NCI-H2081 treated with DMSO at 0.1 percent for 48 hours (cell line): ENCODE results near the gene CFAP45.

Experiments used
- DNase-seq: peaks from one replicate; lab custom pipeline; 2025; lab: John Stamatoyannopoulos, UW

Gene CFAP45

DNA sequence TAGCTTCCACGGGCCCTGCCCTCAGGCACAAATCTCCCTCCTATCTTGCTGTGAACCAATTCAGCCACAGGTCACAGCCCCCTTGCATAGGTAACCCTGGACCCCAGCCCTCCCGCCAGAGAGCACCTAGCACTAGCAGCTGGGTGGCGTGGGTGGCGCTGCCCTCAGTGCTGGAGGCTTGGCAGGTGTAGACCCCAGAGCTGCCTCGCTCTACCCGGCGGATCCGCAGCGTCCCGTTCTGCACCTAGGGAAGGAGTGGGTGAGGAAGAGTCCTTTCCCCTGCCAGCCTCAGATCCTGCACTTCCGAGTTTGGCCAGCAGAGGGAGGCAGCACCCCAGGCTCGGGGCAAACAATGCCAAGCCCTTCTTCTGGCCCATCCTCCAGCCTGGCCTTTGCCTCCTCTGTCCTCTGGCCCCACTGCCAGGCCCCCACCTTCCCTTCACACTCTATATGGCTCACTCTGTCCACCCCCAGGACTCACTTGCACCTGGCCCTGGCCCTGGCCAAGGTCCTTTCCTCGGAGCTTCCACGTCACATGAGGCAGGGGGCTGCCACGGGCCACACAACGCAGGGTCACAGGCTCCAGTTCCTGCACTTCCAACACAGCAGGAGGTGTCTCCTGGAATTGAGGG lies 36.4 kb upstream of the CFAP45 start:
- no peak for DNase-seq

GRCh38 chr1:159935719-159936272 lies 35.8 kb upstream of the CFAP45 start:
- DNase-seq = no peak

- DNase-seq = no peak
These were observed 35.3 kb upstream of the CFAP45 start for GRCh38 chr1:159935305-159935704.

DNA sequence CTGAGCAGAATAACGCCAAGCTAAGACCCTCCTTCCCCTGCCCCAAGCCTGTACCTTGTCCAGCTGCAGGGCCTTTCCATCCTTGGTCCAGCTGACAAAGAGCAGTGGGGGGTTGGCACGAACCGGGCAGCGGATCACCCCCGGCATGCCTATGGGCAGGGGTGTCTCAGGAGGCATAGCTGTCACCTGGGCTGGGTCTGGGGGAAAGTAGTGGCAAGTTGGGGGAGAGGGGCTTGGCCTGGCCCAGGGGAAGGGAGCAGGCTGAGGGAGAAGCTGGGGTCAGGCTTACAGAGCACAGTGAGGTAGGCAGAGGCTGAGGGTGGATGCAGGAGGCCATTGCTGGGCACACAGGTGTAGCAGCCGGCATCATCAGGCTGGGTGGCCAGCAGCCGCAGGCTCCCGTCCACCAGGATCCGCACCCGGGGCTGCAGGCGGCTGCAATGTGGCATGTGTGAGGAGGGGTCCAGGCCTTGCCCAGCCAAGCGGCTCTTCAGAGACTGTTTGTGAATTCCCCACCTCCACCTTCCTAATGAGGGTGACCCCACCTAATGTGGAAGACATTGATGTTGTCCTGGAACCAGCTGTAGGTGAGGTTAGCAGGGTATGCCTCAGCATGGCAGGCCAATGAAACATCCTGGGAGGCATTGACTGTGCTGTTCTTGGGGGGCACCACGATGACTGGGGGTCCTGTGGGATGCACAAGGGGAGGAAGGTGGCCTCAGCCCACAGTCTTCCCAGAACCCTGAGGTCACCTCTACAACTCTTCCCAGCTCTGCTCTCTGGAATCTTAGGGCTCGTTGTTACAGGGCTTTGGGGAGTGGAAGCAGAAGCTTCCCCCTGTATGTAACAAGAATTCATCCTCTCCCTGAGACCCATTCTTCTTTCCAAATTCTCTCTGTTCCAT lies 34.4 kb upstream of the CFAP45 start:
- DNase-seq = no peak

DNA sequence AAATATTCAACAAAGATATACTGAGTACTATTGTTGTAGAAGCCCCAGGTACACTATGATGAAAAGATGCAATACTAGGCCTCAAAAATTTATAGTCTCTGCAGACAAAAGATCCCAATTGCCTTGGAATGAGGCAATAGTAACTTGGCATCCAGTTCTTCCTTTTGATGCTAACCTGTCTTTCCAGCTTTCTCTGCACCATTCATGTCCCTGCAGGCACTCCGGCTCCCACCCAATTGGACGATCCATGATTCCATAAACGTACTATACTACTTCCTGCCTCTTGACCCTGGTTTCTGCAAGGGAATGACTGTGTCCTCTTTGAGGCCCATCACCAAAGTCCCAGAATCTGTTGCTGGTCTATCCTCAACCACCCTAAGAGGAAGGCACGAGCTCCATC lies 33.4 kb upstream of the CFAP45 start:
- no peak for DNase-seq

GRCh38 chr1:159932296-159933285 lies 32.6 kb upstream of the CFAP45 start:
- DNase-seq = no peak

- DNase-seq = no peak
These were observed 31.8 kb upstream of the CFAP45 start for GRCh38 chr1:159931795-159932173.

- no peak for DNase-seq
These were observed 31.3 kb upstream of the CFAP45 start for GRCh38 chr1:159931101-159931794.

DNA sequence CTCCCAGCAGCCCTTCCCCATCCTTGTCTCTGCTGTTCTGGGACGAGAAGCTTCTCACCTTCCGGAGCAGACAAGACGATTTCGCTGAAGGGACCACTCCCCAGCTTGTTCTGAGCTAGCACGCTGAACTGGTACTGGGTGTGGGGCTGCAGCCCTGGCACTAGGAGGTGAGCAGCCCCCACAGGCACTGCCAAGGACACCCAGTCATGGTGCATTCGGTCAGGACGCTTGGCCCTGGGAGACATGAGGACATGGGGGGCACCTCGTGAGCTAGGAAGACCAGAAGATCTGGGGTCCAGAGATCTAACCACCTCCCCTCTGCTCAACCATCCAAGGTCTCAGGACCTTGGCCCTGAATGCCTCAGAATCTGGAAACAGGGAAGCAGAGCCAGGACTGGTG lies 30.7 kb upstream of the CFAP45 start:
- DNase-seq = no peak

DNA sequence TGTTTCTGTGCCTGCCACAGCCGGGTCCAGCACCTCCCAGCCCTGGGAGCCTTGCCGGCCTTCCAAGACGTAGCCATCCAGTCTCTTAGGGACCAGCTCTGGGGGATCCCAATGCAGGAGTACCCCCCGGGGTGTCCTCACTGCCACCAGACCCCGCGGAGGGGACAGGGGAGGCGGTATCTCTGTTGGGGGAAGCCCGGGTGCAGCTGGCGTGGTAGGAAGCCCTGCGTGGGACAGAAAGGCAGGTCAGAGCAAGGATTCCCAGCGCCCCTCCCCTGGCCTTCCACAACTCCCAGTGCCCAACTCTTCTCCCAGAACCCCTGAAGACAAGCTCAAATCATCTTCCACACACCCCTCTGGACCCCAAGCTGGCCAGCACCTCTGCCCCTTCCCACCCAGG lies 30.3 kb upstream of the CFAP45 start:
- no peak for DNase-seq

- no peak for DNase-seq
These were observed 29.4 kb upstream of the CFAP45 start for GRCh38 chr1:159929155-159930051.

- no peak for DNase-seq
These were observed 28.6 kb upstream of the CFAP45 start for GRCh38 chr1:159928491-159929050.

DNA sequence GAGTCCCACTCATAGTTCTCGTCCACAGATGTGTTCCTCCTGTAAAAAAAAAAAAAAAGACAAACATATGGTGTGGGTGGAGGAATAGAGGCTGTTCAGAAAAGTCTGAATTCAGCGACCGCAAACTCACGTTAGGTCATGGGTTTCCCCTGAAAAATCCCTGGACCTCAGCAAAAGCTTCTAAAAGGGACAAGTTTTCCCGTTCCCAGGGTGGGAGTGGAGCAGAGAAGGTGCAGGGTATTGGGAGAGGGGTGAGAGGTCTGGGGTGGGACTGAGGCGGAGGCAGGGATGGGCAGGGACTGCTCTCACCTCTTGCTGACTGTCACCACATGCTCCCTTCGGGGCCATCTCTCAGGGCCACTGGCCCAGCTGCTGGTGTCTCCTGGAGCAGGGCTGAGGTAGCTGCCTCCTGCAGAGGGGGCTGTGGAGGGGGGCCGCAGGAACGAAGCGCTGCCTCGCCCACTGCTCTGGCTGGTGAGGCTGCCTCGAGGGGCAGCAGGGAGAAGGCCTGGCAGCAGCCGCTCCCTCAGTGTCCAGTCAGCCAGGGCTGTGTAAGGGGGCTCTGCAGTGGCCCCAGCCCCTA lies 28.0 kb upstream of the CFAP45 start:
- DNase-seq = no peak

GRCh38 chr1:159927211-159927848 lies 27.4 kb upstream of the CFAP45 start:
- no peak for DNase-seq

DNA sequence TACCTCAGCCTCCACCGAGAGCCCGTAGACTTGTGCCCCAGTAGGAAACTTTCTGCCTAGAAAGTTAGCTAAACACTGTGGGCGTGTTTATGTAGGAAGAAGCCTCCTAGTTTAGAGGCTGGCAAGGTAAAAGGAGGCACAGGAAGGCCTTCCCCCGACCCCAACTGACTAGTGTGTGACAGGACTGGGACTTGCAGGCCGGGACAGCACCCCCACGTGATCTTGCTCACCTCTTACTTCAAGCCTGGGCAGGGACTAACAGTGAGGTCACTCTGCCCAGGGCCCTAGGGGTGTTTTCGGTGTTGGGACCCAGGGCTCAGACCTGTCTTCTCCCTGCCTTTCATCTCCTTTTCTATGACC lies 25.7 kb upstream of the CFAP45 start:
- no peak for DNase-seq

DNA sequence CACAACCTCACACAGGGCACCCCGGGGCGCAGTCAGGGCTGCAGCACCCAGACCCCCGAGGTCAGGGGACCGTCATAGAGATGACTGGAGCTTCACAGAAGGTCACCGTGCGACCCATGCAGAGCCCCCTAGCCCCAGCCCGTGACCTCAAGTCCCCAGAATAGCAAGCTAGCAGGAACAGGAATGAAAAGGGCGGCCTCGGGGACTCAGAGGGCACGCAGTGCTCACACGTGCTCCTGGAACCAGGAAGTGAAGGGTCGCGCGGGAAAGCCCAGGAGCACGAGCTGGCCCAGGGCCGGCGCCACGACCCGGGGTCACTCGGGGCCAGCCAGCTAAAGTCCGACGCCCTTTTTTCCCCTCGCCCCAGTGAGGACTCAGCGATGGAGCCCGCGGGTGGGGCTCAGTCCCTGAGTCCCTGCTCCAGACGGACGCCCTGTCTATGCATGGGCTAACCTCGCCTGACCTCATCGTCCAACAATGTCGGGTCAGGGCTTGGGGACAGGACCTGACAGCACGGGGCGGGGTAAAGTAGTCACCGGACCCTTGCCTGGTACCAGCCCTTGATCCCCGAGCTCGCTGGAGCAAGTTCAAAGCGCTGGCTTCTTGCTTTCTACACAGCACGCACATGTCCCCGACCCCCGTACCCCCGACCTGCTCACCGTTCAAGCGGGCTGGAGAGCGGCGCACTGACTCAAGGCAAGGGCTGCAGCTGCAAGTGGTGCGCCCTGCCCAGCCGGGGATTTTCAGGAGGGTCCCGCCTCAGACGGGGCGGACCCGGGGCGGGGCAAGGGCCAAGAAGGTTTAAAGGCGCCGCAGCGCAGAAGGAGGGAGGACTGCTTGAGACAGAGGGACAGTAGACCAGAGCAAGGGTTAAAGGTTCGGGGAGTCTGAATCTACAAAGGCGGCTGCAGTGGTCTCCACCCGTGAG lies 25.1 kb upstream of the CFAP45 start, which contains the start of gene TAGLN2:
TSS of gene TAGLN2 (minus strand) at position 717 of the 928 bp plus-strand sequence. CDS start 4,998 bp downstream, outside the sequence.
- no peak for DNase-seq

GRCh38 chr1:159924025-159924790 lies 24.2 kb upstream of the CFAP45 start:
- no peak for DNase-seq
